Activated CD8-positive, alpha-beta memory T cell treated with anti-CD3 and anti-CD28 coated beads for 4 hours (primary cell): Measurements from ENCODE around the gene LSAMP.

Experiments
- DNase-seq, 2 donors: peaks; one replicate each; pipeline ENCODE4 v3.0.0-alpha.2; 2020; ENCODE audit warnings: low read depth in 2 of 2

The LSAMP gene

GRCh38 chr3:116432795-116433194, 12.5 kb downstream of the LSAMP start:
- no peak for DNase-seq

- no peak for DNase-seq
Measured at GRCh38 chr3:116429479-116430269, 15.6 kb downstream of the LSAMP start.

- no peak for DNase-seq
Measured at GRCh38 chr3:116426036-116426435, 19.3 kb downstream of the LSAMP start.

GRCh38 chr3:116425126-116425525, 20.2 kb downstream of the LSAMP start:
- no peak for DNase-seq

- DNase-seq, result no peak
Measured at GRCh38 chr3:116423945-116424344, 21.3 kb downstream of the LSAMP start.

- DNase-seq, result no peak
Measured at GRCh38 chr3:116423374-116423773, 21.9 kb downstream of the LSAMP start.

- no peak for DNase-seq
Measured at GRCh38 chr3:116417151-116417550, 28.1 kb downstream of the LSAMP start.

- no peak for DNase-seq
Measured at GRCh38 chr3:116413319-116413718, 32.0 kb downstream of the LSAMP start.

GRCh38 chr3:116408473-116408872, 36.8 kb downstream of the LSAMP start:
- no peak for DNase-seq

- DNase-seq, result no peak
Measured at GRCh38 chr3:116405231-116405630, 40.1 kb downstream of the LSAMP start.

GRCh38 chr3:116399701-116400226, 45.5 kb downstream of the LSAMP start:
- DNase-seq, result no peak

- no peak for DNase-seq
Measured at GRCh38 chr3:116394365-116394764, 50.9 kb downstream of the LSAMP start.

GRCh38 chr3:116393199-116393598, 52.1 kb downstream of the LSAMP start:
- DNase-seq, result no peak

GRCh38 chr3:116392291-116392690, 53.0 kb downstream of the LSAMP start:
- no peak for DNase-seq

- no peak for DNase-seq
Measured at GRCh38 chr3:116391296-116392201, 53.7 kb downstream of the LSAMP start.

- DNase-seq, result no peak
Measured at GRCh38 chr3:116390318-116390717, 55.0 kb downstream of the LSAMP start.

GRCh38 chr3:116388867-116389385, 56.4 kb downstream of the LSAMP start:
- DNase-seq, result no peak

GRCh38 chr3:116386168-116386567, 59.1 kb downstream of the LSAMP start:
- DNase-seq, result no peak

GRCh38 chr3:116384717-116385116, 60.6 kb downstream of the LSAMP start:
- no peak for DNase-seq

GRCh38 chr3:116378077-116378476, 67.2 kb downstream of the LSAMP start:
- no peak for DNase-seq

GRCh38 chr3:116374901-116375300, 70.4 kb downstream of the LSAMP start:
- no peak for DNase-seq

GRCh38 chr3:116367761-116368395, 77.4 kb downstream of the LSAMP start:
- DNase-seq, result no peak
